Stimulated activated CD8-positive, alpha-beta memory T cell treated with anti-CD3 and anti-CD28 coated beads, Interleukin-7, amount 100 ng/mL, for 24 hours (primary cell): ENCODE measurements around the gene TNFSF8.

ENCODE experiments used
- DNase-seq: peaks from one replicate; pipeline ENCODE4 v3.0.0-alpha.2; 2020; ENCODE audit warnings: low read depth

The TNFSF8 gene, protein sequence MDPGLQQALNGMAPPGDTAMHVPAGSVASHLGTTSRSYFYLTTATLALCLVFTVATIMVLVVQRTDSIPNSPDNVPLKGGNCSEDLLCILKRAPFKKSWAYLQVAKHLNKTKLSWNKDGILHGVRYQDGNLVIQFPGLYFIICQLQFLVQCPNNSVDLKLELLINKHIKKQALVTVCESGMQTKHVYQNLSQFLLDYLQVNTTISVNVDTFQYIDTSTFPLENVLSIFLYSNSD

DNA sequence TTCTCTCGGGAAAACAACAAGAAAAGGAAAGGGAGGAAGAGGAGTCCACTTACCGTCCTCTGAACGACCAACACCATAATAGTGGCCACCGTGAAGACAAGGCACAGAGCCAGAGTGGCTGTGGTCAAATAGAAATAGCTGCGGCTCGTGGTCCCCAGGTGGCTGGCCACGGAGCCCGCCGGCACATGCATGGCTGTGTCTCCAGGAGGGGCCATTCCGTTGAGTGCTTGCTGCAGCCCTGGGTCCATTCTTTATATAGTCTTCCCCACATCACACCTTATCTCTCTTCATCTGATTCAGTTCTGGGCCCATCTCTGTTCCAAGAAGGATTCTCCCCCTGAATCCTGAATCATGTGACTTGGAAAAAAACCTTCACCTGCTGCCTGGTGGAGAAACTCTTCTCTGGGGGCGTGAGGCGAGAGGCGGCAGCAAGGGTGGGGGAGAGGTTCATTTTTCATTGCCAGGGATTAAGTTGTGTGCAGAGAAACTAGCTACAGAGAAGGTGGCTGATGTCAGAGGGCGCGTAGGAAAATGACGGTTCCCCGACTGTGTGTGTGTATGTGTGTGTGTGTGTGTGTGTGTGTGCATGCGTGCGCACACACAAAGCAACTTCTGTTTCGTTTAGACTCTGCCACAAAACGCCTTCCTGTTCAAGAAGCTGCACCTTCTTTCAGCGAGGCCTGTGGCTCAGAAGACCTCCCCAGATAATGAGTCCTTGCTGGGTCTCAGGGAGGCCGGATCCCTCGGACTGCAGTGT lies at the start of gene TNFSF8:
Gene TNFSF8, minus strand, starts transcription at position 536 of the 757 bp plus-strand sequence. Its CDS starts 288 bp downstream, at position 248.
- DNase-seq, result peak; percentile 26

DNA sequence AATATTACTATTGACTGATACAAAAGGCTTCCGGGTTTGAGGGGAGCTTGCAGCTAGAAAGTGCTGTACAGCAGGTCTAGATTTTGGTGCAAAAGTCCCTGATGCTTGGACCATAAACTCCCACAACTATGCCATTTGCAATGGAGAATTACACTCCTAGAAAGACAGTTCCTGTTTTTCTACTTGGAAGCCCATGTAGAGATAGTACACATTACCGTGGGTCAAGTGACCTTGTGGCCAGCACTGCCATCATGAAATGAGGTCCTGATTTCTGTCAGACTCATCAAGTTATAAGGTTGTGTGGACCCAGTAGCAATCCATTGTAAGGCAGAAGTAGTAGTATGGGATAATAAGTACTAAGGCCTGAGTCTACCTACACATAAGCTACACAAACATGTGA lies 42.8 kb upstream of the TNFSF8 start:
- no peak for DNase-seq

DNA sequence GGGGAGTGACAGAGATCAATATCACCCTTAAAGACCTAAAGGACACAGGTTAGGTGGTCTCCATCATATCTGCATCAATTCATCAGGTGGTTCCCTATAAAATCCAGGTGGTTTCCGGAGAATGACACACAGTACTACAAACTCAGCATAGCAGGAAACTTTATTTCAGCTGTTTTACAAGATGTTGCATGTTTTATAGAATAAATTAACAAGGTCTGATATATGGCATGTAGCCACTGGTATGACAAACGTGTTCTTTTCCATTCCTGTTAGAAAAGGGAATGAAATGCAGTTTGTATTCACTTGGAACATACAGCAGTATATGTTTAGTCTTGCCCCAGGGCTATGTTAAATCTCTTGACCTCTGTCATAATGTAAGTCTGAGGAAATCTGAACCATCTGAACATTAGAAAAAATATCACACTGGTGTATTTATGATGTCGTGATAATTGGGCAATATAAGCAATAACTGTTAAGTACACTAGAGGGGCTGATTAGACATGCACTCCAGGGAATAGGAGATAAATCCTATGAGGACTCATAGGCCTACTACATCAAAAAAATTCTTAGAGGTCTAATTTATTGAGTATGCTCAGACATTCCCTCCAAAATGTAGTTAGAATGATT lies 42.2 kb upstream of the TNFSF8 start:
- no peak for DNase-seq

DNA sequence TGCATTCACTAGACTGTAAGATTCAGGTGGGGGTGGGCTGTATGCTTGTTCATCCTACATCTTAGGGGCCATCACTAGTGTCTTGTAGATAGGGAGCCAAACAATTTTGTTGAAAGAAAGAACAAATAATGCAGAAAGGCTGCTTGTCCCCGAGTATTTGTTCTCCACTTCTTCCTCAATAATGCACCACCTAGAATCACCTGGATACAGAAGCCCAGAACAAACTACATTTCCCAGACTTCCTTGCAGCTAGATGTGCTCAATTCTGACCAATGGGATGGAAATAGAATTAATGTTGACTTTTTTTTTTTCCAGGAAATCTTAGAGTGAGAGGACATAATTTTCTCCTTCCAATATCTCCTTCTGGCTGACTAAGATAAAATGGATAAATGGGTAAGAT lies 38.9 kb upstream of the TNFSF8 start:
- no peak for DNase-seq

DNA sequence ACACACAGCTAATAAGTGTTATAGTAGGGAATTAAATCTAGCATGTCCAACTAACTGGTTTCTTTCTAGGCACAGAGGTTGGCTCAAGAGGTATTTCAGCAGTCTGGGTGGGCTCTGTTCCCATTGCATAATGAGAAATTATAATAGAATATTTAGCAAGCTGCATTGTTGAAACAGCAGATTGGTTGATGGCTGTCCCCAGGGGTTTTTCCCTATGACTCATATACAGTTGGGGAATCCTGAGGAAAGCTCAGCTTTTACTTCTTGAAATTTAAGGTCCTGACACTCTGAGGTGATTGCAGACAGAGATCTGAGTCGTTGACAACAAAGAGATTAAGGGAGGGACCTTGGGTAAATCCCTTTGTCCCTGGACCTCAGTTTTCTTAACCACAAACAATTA lies 38.3 kb upstream of the TNFSF8 start:
- DNase-seq, result no peak

DNA sequence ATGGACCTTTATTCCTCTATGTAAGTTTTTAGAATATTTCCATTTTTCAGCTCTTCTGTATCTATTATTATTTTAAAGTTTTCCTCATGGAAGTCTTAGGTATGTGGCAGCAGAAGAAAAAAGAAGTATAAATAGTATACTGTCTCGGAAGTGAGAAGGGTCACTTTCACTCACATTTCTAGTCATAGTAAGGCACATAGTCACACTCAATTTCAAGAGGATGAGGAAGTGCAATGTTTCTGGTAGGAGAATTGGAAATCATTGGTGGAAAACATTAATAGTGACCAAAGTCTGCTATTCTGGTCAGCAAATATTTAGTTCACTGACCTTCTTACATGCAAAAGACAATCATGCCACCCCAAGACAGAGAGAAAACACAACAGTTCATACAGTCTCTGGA lies 35.2 kb upstream of the TNFSF8 start:
- DNase-seq, result no peak

DNA sequence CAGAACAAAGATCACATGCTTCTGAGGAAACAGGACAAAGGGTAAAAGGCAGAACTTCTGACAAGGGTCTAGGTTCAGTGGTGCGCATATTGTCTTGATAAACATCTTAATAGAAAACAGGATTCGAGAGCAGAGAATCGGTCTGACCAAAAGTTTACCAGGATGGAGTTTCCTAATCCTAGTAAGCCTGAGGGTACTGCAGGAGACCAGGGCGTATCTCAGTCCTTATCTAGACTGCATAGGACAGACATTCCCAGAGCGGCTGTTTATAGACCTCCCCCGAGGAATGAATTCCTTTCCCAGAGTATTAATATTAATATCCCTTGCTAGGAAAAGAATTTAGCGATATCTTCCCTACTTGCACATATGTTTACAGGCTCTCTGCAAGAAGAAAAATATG lies 32.4 kb upstream of the TNFSF8 start:
- DNase-seq, result no peak

DNA sequence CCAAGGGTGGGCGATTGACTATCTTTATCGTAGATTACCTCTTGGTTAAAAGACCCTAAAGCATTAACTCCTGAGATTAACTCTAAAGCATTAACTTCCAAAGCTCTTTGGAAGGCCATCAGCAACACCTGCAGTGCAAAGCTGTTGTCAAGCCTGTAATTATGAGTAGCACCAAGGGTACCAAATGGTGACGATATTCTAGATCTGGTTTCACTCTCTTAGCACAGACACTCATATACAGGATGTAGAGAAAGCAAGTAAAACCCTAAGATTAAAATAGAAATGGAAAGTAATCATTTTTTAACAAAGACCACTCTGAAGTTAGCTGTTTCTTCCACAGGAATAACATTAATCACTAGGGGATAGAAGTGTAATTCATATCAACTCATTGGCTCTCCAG lies 29.9 kb upstream of the TNFSF8 start:
- DNase-seq, result no peak

DNA sequence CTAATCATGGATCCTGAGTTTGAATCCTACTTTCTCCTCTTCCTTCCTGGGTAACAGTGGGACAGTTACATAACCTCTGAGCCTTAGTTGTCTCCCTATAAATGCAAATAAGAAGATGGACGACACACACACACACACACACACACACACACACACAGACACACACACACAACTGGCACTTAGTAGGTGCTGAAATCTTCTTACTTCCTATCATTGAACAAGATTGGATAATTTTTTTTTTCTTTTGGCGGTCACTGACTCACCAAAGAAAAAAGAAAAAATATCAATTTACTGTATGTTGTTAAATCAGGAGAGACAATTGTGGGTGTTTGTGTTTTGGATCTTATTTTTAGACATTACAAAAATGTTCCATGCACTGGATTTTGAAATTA lies 28.4 kb upstream of the TNFSF8 start:
- no peak for DNase-seq

DNA sequence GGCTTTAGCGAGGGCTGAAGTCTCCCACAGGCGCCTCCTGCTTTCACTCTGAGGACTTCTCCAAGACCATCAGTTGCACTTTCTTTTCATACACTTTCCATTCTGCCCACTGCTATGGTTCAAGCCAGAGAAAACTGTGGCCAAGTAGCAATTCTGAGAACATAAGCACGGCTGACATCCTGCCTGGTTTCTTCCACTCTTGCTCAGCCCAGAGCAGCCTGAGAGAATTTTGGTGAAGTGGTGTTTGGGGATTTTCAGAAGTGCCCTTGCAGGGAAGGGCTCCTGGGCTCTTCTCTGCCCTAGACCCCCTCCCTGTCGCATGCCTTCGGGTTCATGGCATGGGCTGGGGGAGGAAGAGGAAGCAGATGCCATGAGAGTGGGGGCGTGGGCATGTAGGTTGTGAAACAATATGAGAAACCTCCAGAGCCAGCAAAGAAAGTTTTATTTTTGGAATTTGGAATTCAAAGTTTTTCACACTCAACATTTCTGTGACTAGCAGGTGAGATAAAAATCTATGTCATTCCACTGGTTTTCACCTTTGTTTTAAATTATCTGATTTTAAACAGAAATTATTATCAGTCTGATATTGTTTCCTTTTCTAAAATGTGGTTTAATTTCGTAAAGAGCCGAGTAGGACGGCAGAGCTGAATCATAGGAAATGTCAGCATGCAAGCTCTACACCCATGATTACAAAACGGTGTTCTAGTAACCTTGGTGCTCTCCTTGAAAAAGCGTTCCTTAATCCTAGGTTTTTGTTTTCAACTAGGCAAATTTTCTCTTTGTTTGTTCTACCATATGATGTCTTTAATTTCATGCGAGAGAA lies 27.8 kb upstream of the TNFSF8 start:
- peak; percentile 22 for DNase-seq

DNA sequence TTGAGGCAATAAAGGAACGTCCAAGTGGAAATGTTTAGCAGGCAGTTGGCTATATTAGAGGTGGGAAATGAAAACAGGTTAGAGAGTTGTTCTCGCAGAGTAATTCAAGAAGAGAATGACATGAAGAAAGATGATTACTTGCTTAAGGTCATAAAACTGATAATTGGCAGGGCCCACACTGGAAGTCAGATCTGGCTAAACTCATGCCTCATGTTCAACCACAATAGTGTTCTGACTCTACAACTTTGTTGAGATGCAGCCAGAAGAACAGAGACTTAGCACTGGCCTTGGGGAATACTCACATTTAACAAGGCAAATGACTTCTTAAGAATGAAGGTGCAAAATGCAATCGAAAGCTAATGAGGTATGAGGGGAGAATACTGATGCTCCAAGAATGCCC lies 27.2 kb upstream of the TNFSF8 start:
- no peak for DNase-seq

DNA sequence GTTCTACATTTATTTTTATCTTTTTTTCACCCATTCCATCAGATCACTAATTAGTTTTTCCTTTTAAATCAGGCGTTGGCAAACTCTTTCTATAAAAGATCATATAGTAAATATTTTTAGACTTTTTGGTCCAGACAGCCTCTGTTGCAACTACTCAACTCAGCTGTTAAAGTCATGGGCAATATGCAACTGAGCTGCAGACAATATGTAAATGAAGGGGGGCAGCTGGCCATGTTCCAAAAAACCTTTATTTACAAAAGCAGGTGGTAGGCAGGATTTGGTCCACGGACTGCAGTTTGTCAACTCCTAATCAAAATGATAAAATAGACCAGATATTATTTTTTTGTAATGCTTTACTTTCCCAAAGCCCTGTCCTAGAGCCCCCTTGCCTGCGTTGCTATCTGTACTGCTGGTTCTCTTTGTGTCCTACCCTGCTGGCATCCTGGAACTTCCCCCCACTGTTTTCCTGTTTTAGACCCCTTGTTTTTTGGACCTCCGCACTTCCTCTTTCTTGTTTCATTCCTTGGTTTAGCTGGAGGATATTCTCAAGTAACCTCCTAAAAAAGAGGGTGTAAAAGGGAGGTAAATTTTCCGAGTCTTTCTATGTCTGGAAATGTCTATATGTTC lies 24.7 kb upstream of the TNFSF8 start:
- DNase-seq, result no peak

DNA sequence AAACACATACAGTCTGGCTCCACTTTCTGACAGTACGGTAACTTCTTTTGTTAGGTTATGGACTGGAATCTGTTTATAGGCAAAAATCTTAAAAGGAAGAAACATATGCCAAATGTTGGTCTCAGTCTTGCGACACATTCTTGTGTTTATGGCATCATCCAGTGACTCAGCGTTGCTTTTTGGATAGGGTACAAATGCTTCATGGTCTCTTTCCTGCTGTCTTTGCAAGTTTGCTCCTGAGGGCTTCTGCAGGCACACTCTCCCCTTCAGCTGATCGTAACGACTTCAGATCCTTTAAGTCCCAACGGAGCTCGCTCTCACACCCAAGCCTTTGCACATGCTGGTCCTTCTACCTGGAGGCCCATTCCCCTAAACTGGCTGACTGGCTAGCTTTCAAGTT lies 23.6 kb upstream of the TNFSF8 start:
- no peak for DNase-seq

DNA sequence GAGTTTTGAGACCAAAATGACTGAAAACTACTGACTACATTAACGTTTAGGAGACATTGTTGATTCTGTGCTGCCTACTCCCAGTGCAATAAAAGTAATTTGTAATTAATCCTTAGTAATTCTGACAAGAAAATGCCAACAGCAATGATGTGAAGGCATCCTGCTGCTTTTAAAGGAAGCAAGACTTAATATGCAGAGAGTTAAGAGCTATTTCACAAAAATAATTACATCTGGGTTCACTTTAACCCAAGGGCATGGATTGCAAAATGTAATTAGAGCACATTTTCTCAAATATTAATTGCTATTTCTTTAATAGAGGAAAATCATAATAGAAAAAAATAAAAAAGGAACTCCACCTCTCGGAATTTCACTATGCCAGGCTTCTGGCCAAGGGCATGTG lies 22.7 kb upstream of the TNFSF8 start:
- DNase-seq, result no peak

DNA sequence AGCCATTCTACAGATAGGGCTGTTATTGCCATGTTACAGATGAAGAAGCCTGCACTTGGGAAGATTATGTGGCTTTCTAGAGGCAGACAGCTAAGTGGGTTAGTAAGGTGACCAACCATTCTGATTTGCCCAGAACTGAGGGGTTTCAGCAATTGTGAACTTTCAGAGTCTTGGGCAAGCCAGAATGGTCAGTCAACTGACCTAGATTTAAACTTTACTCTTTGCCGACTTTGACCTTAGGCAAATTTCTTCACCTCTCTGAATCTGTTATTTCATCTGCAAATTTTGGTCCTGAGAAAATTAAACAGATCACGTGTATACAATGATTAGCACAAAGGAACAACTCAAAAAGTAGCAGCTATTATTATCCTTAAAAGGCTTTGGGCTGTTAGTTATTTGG lies 20.4 kb upstream of the TNFSF8 start:
- no peak for DNase-seq

DNA sequence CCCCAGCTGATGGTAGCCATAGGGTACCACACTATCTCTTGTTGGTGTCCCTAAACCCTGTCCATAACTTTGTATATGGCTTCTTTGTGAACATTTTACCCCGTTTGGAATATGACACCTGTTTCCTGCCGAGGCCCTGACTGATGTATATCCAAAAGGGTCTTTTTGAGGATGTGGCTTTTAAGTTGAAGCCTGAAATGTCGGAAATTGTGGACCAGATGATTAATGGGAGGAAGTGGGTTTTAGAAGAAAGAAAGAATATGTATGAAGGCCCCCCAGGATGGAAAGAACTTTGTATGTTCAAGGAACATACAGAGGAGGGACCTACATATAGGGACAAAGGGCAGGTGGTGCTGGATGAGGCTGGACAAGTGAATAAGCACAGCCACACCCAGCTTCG lies 16.7 kb upstream of the TNFSF8 start:
- no peak for DNase-seq

DNA sequence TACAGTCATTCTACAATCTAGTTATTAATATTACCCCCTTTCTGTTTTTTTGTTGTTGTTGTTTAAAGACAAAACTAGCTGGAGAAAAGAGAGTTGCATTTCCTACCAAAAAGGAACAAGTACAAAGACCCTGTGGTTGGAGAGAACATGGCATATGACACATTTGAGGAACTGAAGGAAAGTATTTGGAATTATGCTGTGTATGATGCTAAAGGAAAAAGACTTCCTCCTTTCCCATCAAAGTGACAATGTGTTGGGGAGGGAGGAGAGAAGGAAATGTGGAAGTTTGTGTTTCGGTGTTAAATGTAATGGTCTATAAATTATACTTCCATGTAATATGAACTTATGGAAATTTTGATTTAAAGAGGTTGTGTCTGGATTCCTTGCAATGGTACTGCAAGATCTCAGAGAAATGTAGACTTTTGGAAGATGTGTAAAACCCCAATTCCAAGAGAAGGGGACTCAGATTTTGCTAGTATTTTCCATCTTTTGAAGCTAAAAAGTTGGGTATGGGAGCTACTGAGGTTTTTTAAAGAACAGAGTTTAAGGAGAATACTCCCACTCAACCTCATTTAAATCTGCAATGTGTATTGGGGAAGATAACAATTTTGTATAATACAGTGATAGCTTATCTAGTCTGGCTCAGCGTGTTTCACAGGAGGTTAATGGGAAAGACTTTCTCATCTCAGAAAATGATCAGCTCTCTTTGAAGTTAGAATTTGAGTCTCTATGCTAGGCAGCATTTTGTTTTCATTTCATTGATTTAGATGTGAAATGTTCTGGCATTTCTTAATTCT lies 15.4 kb upstream of the TNFSF8 start:
- no peak for DNase-seq

DNA sequence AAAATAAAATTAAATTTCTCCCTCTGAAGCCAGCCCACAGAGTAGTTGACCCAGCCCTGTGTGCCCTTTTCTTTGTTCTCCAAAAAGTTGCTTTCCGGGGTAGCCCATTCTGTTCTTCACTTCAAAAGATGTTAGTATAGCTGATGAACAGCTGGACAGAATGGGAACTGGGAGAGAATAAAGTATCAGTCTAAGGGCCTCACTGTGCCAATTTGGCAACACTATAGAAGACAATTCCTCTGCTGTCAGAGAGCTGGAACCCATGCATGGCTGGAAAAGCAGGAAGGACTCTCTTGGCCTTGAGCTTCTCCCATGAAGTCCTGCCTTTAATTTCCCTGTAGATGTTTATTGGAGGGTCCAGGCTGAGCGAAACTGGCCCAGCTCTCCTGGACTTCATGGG lies 11.0 kb upstream of the TNFSF8 start:
- no peak for DNase-seq

DNA sequence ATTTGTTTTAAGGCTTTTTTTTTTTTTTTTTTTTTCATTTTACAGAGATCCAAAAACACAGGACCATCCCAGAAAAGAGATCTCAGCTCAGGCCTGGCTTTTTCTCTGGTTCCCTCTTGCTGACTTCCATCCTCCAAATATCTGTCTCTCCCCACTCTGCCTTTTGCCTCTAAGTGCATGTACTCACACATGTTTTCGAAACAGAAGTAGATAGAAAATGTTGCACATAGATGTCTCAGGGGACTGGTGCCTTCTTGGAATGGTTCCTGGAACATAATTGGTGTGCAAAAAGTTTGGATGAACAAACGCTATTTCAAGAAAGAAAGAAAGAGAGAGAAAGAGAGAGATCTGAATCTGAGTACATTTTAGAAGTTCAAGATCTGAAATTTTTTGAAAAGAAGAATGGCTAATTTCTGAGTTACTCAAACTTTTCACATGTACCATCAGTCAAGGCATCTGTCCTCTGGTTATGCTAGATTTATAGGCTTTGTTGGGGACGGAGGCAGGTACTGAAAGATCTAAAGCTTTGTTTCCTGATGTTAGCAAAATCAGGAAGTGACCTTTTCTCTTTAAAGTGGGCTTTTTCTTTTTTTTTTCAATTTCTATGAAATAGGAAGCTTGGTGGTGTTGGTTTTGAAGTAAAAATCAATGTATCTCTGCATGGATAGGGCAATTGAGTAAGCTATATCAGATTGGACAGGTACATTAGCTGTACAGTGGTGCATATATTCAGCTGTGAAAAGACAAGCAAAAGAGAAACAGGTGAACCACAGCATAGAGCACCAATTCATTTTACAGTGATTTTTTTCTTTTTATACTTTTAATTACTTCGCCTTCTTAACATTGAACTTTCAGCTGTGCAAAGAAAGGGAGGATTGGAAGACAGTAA lies 8.5 kb upstream of the TNFSF8 start:
- no peak for DNase-seq

DNA sequence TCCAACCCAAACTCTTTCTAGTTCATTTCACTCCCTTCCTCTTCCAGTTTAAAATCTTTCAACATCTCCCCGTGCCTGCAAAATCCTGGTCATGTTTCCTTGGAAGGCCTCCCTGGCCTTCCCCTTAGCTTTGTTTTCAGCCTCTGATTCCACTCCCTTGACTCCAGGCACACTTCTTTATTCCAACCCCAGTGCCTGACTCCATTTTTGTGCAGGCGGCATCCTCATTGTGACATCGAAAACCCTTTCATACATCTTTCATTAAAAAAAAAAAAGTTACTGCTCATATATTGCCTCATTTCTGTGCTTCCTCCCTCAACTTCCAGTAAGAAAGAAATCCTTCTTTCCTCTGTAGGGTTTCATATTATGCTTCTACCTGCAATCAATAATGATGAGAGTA lies 7.1 kb upstream of the TNFSF8 start:
- DNase-seq, result no peak
